Parathyroid adenoma (tissue), 2 donors: ENCODE data around the gene GMCL1.
A peak's percentile ranks its signal among the peaks of the same experiment; 100 is the strongest.

Experiments
- H2AFZ ChIP-seq: fragments of 300-600 bp; sonication (generic); one replicate; pipeline ENCODE4 v1.7.0; 2017; ENCODE audit warnings: antibody characterized with exemption, mild to moderate bottlenecking
- H3K27ac ChIP-seq: fragments of 300-600 bp; sonication (generic); one replicate; pipeline ENCODE4 v1.7.0; 2017
- H3K27me3 ChIP-seq: fragments of 300-600 bp; sonication (generic); one replicate; pipeline ENCODE4 v1.7.0; 2017; ENCODE audit warnings: low read length; ENCODE audit not compliant: control insufficient read depth, insufficient read depth
- H3K36me3 ChIP-seq: fragments of 300-600 bp; sonication (generic); one replicate; pipeline ENCODE4 v1.7.0; 2017; ENCODE audit warnings: low read length; ENCODE audit not compliant: control insufficient read depth, insufficient read depth
- H3K4me1 ChIP-seq: fragments of 300-600 bp; sonication (generic); one replicate; pipeline ENCODE4 v1.7.0; 2017; ENCODE audit warnings: control low read depth
- H3K4me2 ChIP-seq: fragments of 300-600 bp; sonication (generic); one replicate; pipeline ENCODE4 v1.7.0; 2017; ENCODE audit warnings: low read length
- H3K4me3 ChIP-seq: fragments of 300-600 bp; sonication (generic); one replicate; pipeline ENCODE4 v1.7.0; 2017; ENCODE audit warnings: low read depth, low read length
- H3K79me2 ChIP-seq: fragments of 300-600 bp; sonication (generic); one replicate; pipeline ENCODE4 v1.7.0; 2017; ENCODE audit warnings: control low read depth
- H3K9ac ChIP-seq: fragments of 300-600 bp; sonication (generic); one replicate; pipeline ENCODE4 v1.7.0; 2017; ENCODE audit warnings: mild to moderate bottlenecking
- H3K9me3 ChIP-seq: fragments of 300-600 bp; sonication (generic); one replicate; pipeline ENCODE4 v1.7.0; 2017; ENCODE audit warnings: low read length; ENCODE audit not compliant: control insufficient read depth
- TF ChIP-seq, protein P1 (sequence below): fragments of 300-600 bp; sonication (generic); IDR thresholded peaks from one replicate; pipeline ENCODE4 v1.7.0; 2017; ENCODE audit warnings: antibody characterized with exemption, mild to moderate bottlenecking
- donor health status: primary hyperparathyroidism.

Gene GMCL1

DNA sequence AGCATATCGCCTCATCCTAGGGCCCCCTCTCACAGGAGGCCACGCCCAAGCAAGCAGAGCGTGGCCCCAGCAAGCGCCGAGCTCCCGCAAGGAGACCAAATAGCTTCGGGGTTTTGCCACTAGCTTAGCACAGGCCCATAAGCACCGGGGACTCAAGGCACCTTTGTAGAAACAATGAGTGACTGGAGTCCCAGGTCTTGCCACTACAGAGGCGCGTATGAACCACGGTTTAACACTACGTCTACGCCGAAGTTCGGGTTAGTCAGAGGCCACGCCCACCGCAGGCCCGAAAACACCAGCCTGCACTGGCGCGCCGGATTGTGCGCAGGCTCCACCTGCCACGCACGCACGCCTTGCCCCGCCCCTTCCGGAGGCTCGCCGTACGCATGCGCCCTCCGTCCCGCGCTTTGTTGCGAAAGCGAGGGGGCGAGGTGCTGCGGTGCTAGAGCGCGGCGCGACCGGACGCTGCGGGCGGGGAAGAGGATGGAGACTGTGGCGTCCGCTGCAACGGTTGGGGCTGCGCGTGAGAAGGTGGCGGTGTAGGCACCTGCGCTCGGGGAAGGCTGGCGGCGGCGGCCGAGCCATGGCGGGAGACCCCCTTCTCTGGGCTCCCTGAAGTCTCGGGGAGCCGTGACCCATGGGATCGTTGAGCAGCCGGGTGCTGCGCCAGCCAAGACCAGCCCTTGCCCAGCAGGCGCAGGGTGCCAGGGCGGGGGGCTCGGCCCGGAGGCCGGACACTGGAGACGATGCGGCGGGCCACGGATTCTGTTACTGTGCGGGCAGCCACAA lies at the start of gene GMCL1:
Gene GMCL1, plus strand, starts transcription at position 405 of the 789 bp plus-strand sequence. Its CDS starts 233 bp downstream, at position 638.
- H3K4me1 ChIP-seq: no peaks in the 10 kb centered on the region
- H3K4me3 ChIP-seq: peak within 1 kb of the TSS; percentile 78
- no peaks in the 10 kb centered on the region for H3K9me3 ChIP-seq
- peaks cover 7% of the 10 kb centered on the region for H3K79me2 ChIP-seq
- H3K4me2 ChIP-seq: peak within 1 kb of the TSS; percentile 93
- H3K27ac ChIP-seq: peak within 1 kb of the TSS; percentile 88
- H2AFZ ChIP-seq: peak within 1 kb of the TSS; percentile 68
- H3K9ac ChIP-seq: peak within 1 kb of the TSS; percentile 55
- H3K27me3 ChIP-seq: no peaks in the 10 kb centered on the region
- no peaks in the 10 kb centered on the region for H3K36me3 ChIP-seq
- TF ChIP-seq, protein P1, sequence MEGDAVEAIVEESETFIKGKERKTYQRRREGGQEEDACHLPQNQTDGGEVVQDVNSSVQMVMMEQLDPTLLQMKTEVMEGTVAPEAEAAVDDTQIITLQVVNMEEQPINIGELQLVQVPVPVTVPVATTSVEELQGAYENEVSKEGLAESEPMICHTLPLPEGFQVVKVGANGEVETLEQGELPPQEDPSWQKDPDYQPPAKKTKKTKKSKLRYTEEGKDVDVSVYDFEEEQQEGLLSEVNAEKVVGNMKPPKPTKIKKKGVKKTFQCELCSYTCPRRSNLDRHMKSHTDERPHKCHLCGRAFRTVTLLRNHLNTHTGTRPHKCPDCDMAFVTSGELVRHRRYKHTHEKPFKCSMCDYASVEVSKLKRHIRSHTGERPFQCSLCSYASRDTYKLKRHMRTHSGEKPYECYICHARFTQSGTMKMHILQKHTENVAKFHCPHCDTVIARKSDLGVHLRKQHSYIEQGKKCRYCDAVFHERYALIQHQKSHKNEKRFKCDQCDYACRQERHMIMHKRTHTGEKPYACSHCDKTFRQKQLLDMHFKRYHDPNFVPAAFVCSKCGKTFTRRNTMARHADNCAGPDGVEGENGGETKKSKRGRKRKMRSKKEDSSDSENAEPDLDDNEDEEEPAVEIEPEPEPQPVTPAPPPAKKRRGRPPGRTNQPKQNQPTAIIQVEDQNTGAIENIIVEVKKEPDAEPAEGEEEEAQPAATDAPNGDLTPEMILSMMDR: peak; percentile 11

GRCh38 chr2:69780921-69781320 lies 48.5 kb upstream of the GMCL1 start:
- Histone ChIP-seq H3K4me3 (peak overlapping the region; percentile 32), H3K27me3 (no peaks in the 10 kb centered on the region), H3K79me2 (peaks cover 2% of the 10 kb centered on the region), H3K4me2 (peak overlapping the region; percentile 56), H2AFZ (no peak overlapping the region), H3K9ac (no peak overlapping the region), H3K27ac (peak overlapping the region; percentile 90), H3K9me3 (no peaks in the 10 kb centered on the region), H3K36me3 (no peaks in the 10 kb centered on the region), H3K4me1 (peaks cover 36% of the 10 kb centered on the region)
- TF ChIP-seq, protein P1: no peak

DNA sequence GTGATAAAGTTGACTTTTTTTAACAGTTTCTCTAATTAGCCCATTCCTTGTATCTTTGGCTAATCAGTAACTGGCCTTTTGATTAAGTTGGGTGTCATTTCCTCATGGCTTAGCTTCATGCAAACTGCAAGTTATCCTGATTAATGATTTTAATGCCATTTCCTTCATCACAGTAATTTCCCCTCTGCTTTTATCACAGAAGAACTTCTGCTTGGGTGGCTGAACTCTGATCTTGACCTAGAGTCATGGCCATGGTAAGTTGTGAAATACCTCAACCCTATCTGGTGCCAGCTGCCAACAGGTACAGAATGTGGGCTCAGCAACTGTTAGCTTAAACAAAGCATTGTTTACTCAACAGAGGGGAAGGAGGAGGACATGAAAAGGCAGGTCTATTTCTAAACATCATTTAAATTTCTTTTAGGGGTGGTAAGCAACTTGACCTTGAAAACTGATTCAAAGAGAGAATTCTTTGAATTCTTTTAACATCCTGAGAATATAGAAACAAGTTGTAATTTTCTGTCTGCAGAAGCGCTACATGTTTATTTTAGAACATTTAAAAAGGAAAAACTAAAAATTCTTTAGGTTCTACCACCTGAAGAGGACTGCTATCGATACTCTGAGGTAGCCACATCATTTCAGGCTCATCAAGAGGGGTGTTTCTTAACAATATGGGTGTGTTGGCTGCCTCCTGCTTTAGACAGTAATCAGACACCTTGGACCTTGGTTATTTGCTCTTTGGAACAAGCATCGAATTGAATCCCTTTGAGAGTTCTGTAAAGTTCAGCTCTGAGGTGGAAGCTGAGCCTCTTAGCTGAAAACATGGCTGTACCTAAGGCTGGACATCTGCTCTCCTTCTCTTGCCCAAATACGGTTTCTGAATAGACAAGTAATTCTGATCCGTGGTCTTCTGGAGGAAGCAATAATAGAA lies 47.9 kb upstream of the GMCL1 start:
- Histone ChIP-seq H2AFZ (peak overlapping the region; percentile 44), H3K27me3 (no peaks in the 10 kb centered on the region), H3K9ac (no peak overlapping the region), H3K4me2 (peak overlapping the region; percentile 58), H3K27ac (peak overlapping the region; percentile 90), H3K4me3 (peak overlapping the region; percentile 32), H3K4me1 (peaks cover 40% of the 10 kb centered on the region), H3K36me3 (no peaks in the 10 kb centered on the region), H3K79me2 (peaks cover 2% of the 10 kb centered on the region), H3K9me3 (no peaks in the 10 kb centered on the region)
- TF ChIP-seq, protein P1: no peak

DNA sequence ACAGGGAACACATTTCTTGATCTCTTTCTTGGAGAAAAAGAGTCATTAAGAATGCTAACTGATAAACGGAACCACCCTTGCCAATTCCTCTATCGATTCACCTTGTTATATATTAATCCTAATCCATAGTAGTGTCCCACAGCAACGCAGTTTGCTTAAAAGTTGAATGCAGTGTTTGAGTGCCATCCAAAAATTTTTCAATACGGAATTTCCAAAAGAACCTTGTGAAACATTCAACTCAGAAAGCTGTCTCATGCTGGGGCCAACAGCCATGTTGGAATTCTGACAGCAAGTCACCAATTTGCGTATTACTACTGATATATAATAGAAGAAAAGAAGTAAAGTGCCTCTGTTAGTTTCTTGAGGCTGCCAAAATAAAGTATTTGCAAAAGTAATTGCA lies 45.2 kb upstream of the GMCL1 start:
- no peaks in the 10 kb centered on the region for H3K36me3 ChIP-seq
- no peak overlapping the region for H3K4me2 ChIP-seq
- peaks cover 42% of the 10 kb centered on the region for H3K4me1 ChIP-seq
- H2AFZ ChIP-seq: no peak overlapping the region
- no peak overlapping the region for H3K9ac ChIP-seq
- TF ChIP-seq, protein P1: no peak
- peaks cover 6% of the 10 kb centered on the region for H3K79me2 ChIP-seq
- H3K27me3 ChIP-seq: no peaks in the 10 kb centered on the region
- H3K27ac ChIP-seq: no peak overlapping the region
- H3K4me3 ChIP-seq: no peak overlapping the region
- no peaks in the 10 kb centered on the region for H3K9me3 ChIP-seq
